OCI-LY1 (cell line): ENCODE results near the gene PTPRE.

Source experiments
- EZH2 ChIP-seq: fragments of 200-600 bp; sonication (generic), shearing (Covaris generic); IDR thresholded peaks from 2 replicates; pipeline ENCODE4 v1.8.0; 2017; ENCODE audit warnings: borderline replicate concordance, mixed run types, mild to moderate bottlenecking, antibody characterized with exemption, low read length, moderate library complexity, mixed read lengths
- TF ChIP-seq, protein P1 (sequence below): fragments of 200-600 bp; sonication (generic), shearing (Covaris generic); IDR thresholded peaks from 2 replicates; pipeline ENCODE4 v1.5.1; 2017; ENCODE audit warnings: mild to moderate bottlenecking, antibody characterized with exemption, low read length, moderate library complexity, mixed read lengths

DNA sequence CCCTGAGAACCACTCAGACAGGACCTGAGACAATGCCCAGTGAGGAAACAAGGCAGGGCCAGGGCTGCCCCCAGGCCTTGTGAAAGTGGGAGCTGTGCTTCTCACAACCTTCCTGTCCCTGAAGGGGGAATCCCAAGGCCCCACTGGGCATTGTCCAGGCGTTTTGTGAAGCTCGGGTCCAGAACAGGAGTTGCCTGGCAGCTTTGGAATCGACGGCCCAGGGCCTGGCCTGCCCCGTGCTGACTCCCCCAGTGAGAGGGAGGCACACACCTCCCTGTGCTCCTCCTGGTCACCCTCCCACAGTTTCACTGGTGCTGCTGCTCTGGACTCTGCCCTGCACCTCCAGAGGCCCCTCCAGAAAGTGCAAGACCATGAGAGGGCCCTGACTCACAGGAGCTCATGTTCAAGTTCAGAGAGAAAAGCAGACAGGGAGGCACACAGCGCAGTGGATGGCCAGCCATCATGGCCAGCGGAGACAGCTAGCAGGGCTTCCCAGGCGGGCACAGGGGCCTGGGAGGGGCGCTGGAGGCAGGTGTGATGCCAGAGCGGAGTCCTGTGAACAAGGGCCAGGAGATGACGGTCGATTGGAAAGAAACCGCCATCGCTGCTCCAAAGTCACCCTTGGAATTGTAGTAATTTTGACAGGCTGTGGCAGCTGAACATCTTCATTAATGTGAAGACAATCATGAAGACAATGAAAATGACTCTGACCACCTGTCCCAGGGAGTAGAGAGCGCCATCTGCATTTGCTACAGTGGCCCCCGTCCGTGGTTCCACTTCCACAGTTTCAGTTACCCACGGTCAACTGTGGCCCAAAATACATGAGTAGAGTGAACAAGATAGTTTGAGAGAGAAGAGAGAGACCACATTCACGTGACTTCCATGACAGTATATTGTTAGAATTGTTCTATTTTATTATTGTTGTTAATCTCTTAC lies 115.6 kb downstream of the PTPRE start:
- TF ChIP-seq, protein P1, sequence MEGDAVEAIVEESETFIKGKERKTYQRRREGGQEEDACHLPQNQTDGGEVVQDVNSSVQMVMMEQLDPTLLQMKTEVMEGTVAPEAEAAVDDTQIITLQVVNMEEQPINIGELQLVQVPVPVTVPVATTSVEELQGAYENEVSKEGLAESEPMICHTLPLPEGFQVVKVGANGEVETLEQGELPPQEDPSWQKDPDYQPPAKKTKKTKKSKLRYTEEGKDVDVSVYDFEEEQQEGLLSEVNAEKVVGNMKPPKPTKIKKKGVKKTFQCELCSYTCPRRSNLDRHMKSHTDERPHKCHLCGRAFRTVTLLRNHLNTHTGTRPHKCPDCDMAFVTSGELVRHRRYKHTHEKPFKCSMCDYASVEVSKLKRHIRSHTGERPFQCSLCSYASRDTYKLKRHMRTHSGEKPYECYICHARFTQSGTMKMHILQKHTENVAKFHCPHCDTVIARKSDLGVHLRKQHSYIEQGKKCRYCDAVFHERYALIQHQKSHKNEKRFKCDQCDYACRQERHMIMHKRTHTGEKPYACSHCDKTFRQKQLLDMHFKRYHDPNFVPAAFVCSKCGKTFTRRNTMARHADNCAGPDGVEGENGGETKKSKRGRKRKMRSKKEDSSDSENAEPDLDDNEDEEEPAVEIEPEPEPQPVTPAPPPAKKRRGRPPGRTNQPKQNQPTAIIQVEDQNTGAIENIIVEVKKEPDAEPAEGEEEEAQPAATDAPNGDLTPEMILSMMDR: no peak
- TF ChIP-seq EZH2: no peak
